MCF 10A (cell line): Measurements from ENCODE around the gene TEX51. TPM values are rescaled to one million over a fixed set of nuclear protein-coding genes. Genes with fewer than 3 reads are reported as not detected.

Source experiments
- BruUV-seq: library from RNA; stranded (reverse); fragments of 400-500 nt; replicated peaks from 2 replicates; lab custom pipeline; 2021; lab: Mats Ljungman, UMichigan
- CTCF ChIA-PET: fragments of 300-600 bp; sonication (Branson Sonifier 250); formaldehyde crosslinking; extraction: SDS; loops from one replicate; lab custom pipeline; 2021; ENCODE audit warnings: antibody characterized with exemption, inconsistent platforms; lab: Yijun Ruan, JAX
- POLR2A ChIA-PET: fragments of 300-600, 350-650 bp; sonication (Branson Sonifier 250); formaldehyde crosslinking; extraction: SDS; loops from one replicate; lab custom pipeline; 2020; ENCODE audit warnings: antibody characterized with exemption, inconsistent platforms; lab: Yijun Ruan, JAX
- DNase-seq: peaks from one replicate; pipeline ENCODE4 v3.0.0-alpha.2; 2018; ENCODE audit not compliant: unreplicated experiment
- H3K27ac Mint-ChIP-seq: one replicate; pipeline ENCODE4 v1.8.0; 2022; ENCODE audit warnings: mild to moderate bottlenecking, low read depth, mixed read lengths; ENCODE audit not compliant: unreplicated experiment
- H3K27me3 Mint-ChIP-seq: one replicate; pipeline ENCODE4 v1.8.0; 2022; ENCODE audit warnings: mixed read lengths; ENCODE audit not compliant: insufficient read depth, unreplicated experiment
- H3K36me3 Mint-ChIP-seq: one replicate; pipeline ENCODE4 v1.8.0; 2022; ENCODE audit warnings: mild to moderate bottlenecking, moderate library complexity, mixed read lengths; ENCODE audit not compliant: insufficient read depth, unreplicated experiment
- H3K4me1 Mint-ChIP-seq: one replicate; pipeline ENCODE4 v1.8.0; 2022; ENCODE audit warnings: mixed read lengths; ENCODE audit not compliant: insufficient read depth, unreplicated experiment
- H3K4me3 Mint-ChIP-seq: one replicate; pipeline ENCODE4 v1.8.0; 2022; ENCODE audit warnings: mild to moderate bottlenecking, moderate library complexity, mixed read lengths; ENCODE audit not compliant: unreplicated experiment
- H3K9me3 Mint-ChIP-seq: one replicate; pipeline ENCODE4 v1.8.0; 2022; ENCODE audit warnings: mixed read lengths; ENCODE audit not compliant: unreplicated experiment
- intact Hi-C: fragments of 100-400 bp; cut with micrococcal nuclease; formaldehyde crosslinking; loops from 2 replicates; pipeline ENCODE4 v1.14.1; 2022
- total RNA-seq: library from RNA; stranded (reverse); gene quantifications from 2 replicates; pipeline ENCODE4 v1.2.3, GENCODE V29; 2022
- TF ChIP-seq, protein P1 (sequence below): fragments of 200-600 bp; IDR thresholded peaks from one replicate; pipeline ENCODE4 v1.8.0; 2022; ENCODE audit warnings: antibody characterized with exemption, mild to moderate bottlenecking; ENCODE audit not compliant: unreplicated experiment

TEX51 gene
- total RNA-seq, 1 experiment from 2014 or later, result not detected

DNA sequence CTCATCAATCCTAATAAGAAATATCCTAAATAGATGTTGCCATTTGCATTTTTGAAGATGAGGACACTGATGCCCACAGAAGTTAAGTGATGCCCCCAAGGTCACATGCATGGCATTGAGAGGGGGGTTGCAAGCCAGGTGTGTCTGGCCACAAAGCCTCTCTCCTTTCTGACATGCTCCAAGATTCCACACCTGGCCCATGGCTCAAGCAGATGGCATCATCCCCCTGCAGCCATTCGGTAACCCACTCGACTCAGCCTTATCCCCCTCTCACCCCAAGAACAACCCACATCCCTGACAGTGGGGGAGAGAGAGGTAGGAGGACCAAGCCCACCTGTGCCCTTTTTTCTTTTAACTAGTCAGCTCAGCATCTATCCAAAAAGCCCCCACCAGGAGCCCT is 16.5 kb upstream of the TEX51 start:
- TF ChIP-seq, protein P1, sequence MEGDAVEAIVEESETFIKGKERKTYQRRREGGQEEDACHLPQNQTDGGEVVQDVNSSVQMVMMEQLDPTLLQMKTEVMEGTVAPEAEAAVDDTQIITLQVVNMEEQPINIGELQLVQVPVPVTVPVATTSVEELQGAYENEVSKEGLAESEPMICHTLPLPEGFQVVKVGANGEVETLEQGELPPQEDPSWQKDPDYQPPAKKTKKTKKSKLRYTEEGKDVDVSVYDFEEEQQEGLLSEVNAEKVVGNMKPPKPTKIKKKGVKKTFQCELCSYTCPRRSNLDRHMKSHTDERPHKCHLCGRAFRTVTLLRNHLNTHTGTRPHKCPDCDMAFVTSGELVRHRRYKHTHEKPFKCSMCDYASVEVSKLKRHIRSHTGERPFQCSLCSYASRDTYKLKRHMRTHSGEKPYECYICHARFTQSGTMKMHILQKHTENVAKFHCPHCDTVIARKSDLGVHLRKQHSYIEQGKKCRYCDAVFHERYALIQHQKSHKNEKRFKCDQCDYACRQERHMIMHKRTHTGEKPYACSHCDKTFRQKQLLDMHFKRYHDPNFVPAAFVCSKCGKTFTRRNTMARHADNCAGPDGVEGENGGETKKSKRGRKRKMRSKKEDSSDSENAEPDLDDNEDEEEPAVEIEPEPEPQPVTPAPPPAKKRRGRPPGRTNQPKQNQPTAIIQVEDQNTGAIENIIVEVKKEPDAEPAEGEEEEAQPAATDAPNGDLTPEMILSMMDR, result no peak
- no peak for DNase-seq
- CTCF ChIA-PET, result no interaction called here
- Mint-ChIP-seq H3K27ac (no peak overlapping the region), H3K36me3 (no peaks in the 10 kb centered on the region), H3K9me3 (no peaks in the 10 kb centered on the region), H3K27me3 (peaks cover 6% of the 10 kb centered on the region), H3K4me1 (no peaks in the 10 kb centered on the region), H3K4me3 (no peak overlapping the region)
- POLR2A ChIA-PET, result interaction anchor here (0.6 kb wide), 1 partner anchor 14 kb away, joined by 4 read pairs; no protein-coding TSS in a partner anchor
- intact Hi-C loops, result no loop called here
- no TSS peak for BruUV-seq

DNA sequence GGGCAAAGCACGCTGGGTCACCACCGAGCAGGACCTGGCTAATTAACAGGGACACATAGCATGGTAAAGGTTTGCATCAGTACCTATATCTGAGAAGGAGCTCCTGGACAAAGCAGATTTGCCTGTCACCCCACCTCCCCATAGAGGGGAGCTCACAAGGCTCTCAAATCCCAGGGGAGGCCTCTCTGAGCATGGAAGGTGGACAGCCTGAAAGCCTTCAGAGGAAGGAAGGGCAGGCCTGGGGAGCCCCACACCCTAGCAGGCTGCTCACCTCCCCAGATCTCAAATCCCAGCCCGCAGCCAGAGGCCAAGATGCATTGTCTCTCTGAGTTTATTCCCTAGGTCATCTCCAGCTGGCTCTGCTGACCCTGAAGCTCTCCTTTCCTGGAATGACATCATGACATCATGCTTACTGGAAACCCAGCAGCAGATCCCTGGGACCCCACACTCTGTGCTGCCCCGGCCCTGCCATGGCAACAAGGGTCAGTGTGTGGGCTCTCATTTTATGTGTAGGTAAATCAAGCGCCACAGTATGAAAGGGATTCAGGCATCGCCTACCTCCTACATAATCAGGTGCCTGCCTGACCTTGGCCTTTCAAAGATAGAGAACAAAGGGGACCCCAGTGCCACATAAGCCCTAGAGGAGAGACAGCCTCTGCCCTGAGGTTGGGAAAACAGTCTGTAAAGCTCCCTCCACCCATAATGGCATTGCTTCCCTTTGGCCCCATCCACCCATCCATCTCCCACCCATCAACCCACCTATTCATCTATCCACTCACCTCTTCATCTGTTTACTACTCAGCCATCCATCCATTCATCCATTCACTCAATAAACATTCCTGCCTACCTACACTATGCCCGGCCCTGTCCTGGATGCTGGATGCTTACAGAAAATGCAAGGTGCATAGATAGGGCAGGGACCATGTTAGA is 15.7 kb upstream of the TEX51 start:
- TF ChIP-seq, protein P1, result no peak
- Mint-ChIP-seq H3K4me3 (no peak overlapping the region), H3K27me3 (peaks cover 10% of the 10 kb centered on the region), H3K4me1 (no peaks in the 10 kb centered on the region), H3K9me3 (no peaks in the 10 kb centered on the region), H3K27ac (no peak overlapping the region), H3K36me3 (no peaks in the 10 kb centered on the region)
- intact Hi-C loops, result no loop called here
- POLR2A ChIA-PET, result interaction anchor here (0.6 kb wide), 1 partner anchor 15 kb away, joined by 4 read pairs; no protein-coding TSS in a partner anchor
- BruUV-seq, result no TSS peak
- CTCF ChIA-PET, result interaction anchor here (0.6 kb wide), 1 partner anchor 88 kb away, joined by 8 read pairs; no protein-coding TSS in a partner anchor
- DNase-seq, result no peak

DNA sequence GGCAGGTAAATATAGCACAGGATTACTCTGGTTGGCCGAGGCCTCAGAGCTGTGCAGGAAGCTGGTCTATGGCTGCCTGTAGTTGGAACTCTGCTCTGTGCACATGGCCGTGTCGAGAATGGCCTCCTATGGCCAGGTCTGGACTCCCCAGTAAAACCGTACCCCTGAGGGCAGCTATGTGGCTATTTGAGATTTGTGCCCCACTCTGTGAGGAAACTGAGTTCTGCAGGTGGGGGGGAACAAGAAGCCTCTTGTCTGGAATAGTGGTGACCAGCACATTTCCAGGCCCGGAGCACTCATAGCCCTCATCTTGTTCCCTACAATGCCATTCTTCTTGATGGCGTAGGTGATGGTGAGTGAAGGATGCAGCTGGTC is 15.0 kb upstream of the TEX51 start:
- POLR2A ChIA-PET, result no interaction called here
- peaks cover 10% of the 10 kb centered on the region for H3K27me3 Mint-ChIP-seq
- no peak overlapping the region for H3K27ac Mint-ChIP-seq
- CTCF ChIA-PET, result interaction anchor here (0.6 kb wide), 1 partner anchor 88 kb away, joined by 8 read pairs; no protein-coding TSS in a partner anchor
- BruUV-seq, result no TSS peak
- H3K4me1 Mint-ChIP-seq, result no peaks in the 10 kb centered on the region
- TF ChIP-seq, protein P1, result no peak
- intact Hi-C loops, result no loop called here
- DNase-seq, result no peak
- no peaks in the 10 kb centered on the region for H3K9me3 Mint-ChIP-seq
- no peaks in the 10 kb centered on the region for H3K36me3 Mint-ChIP-seq
- no peak overlapping the region for H3K4me3 Mint-ChIP-seq

DNA sequence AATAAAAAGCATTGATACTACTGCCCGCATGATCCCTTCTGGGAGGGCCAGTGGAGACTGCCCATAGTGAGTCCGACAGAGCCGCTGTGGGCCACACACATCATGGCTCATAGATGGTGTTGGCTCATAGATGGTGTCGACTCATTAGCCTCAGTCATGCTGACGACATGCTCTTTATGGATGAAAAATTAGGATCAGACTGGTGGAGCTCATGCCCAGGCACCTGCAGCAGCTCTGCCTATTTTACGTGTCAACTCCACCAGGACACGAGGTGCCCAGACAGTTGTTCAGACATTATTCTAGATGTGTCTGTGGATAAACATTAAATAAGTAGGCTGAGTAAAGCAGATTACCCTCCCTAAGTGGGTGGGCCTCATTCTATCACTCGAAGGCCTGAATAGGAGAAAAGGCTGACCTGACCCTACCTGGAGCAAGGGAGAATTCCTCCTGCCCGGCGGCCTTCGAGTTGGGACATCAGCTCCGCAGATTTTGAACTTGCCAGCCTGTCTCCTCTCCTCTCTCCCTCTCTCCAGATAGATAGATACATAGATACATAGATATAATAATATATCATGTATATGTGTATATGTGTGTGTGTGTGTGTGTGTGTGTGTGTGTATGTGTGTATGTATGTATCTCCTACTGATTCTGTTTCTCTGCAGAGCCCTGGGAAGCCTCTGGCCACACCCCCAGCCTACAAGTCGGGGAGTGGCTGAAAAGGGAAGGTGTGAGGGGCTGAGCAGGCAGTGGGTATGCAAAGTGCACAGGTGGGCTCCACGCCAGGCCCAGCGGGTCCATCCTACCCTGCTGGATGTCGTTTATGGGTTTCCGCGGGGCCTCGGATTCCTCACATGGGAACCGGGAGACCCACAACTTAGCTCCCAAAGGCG is 13.6 kb upstream of the TEX51 start:
- Mint-ChIP-seq H3K4me3 (no peak overlapping the region), H3K4me1 (no peaks in the 10 kb centered on the region), H3K9me3 (no peaks in the 10 kb centered on the region), H3K27ac (no peak overlapping the region), H3K27me3 (peaks cover 10% of the 10 kb centered on the region), H3K36me3 (no peaks in the 10 kb centered on the region)
- TF ChIP-seq, protein P1, result no peak
- ChIA-PET CTCF (interaction anchor here (0.6 kb wide), 1 partner anchor 165 kb away, joined by 3 read pairs; no protein-coding TSS in a partner anchor), POLR2A (no interaction called here)
- BruUV-seq, result no TSS peak
- intact Hi-C loops, result no loop called here
- DNase-seq, result no peak
